Measurements from ENCODE around the gene LGR6.
A peak's percentile ranks its signal among the peaks of the same experiment; 100 is the strongest.

LGR6 gene

GRCh38 chr1:202247104-202247503, 53.5 kb downstream of the LGR6 start:
- Histone ChIP-seq H3K36me3 (ENCODE audit: low read depth) (no peaks in the 10 kb centered on the region), H3K9me3 (ENCODE audit: severe bottlenecking) (no peaks in the 10 kb centered on the region), H3K27me3 (ENCODE audit: insufficient read depth, poor library complexity, severe bottlenecking) (no peaks in the 10 kb centered on the region), H3K4me3 (ENCODE audit: severe bottlenecking) (no peak overlapping the region), H3K4me1 (ENCODE audit: insufficient read depth, poor library complexity, severe bottlenecking) (no peaks in the 10 kb centered on the region), H3K27ac (ENCODE audit: poor library complexity, severe bottlenecking) (no peak overlapping the region)
- peak; percentile 6 for DNase-seq (ENCODE audit: low spot score)
- no peak for ATAC-seq (ENCODE audit: low read depth)
- TF ChIP-seq, protein P1, sequence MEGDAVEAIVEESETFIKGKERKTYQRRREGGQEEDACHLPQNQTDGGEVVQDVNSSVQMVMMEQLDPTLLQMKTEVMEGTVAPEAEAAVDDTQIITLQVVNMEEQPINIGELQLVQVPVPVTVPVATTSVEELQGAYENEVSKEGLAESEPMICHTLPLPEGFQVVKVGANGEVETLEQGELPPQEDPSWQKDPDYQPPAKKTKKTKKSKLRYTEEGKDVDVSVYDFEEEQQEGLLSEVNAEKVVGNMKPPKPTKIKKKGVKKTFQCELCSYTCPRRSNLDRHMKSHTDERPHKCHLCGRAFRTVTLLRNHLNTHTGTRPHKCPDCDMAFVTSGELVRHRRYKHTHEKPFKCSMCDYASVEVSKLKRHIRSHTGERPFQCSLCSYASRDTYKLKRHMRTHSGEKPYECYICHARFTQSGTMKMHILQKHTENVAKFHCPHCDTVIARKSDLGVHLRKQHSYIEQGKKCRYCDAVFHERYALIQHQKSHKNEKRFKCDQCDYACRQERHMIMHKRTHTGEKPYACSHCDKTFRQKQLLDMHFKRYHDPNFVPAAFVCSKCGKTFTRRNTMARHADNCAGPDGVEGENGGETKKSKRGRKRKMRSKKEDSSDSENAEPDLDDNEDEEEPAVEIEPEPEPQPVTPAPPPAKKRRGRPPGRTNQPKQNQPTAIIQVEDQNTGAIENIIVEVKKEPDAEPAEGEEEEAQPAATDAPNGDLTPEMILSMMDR (IDR thresholded peaks at IDR 0.05; ENCODE audit: poor library complexity, severe bottlenecking): no peak

DNA sequence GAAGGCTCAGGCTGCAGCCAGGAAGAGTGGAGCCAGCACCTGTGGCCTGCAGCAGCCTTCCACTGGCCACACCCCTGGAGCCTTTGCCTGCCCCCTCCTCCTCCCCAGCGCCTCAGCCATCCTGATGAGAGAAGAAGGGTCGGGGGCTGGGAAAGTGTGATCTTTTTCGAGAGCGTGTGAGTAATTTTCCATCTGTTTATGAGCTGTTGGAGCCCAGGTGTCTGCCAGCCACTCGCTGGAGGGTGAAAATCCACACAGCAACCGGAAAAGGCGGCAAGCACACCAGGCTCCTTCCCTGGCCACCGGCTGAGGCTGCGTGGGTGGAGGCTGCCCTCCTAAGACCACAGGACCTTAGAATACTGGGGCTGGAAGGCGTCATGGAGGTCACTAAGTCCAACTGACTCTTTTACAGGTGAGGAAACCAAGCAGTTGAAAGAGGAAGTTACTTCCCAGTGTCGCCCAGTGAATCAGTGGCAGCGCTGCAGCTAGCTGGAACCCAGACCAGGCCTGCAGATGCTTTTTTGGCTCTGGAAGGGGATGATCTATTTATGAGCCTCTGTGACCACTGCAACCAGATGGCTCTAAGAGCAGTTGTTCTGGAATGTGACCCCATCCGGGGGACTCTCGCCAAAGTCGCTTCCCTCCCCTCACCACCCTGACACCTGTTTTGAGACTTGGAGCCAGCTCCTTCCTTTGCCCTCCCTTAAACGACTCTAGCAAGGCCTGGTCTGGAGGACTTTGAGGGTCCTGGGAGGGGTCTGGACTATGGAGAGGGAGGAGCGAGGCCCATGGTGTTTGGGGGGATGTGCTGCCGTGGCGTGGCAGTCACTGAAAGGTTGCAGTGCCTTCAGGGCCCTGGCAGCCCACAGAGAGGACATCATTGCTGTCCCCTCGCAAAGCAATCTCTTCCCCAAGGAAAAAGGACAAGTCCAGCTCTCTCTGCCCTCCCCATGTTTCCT, 54.5 kb downstream of the LGR6 start:
- Histone ChIP-seq H3K4me1 (ENCODE audit: insufficient read depth, poor library complexity, severe bottlenecking) (no peaks in the 10 kb centered on the region), H3K27me3 (ENCODE audit: insufficient read depth, poor library complexity, severe bottlenecking) (no peaks in the 10 kb centered on the region), H3K27ac (ENCODE audit: poor library complexity, severe bottlenecking) (no peak overlapping the region), H3K4me3 (ENCODE audit: severe bottlenecking) (no peak overlapping the region), H3K9me3 (ENCODE audit: severe bottlenecking) (no peaks in the 10 kb centered on the region), H3K36me3 (ENCODE audit: low read depth) (no peaks in the 10 kb centered on the region)
- DNase-seq (ENCODE audit: low spot score) (peak; percentile 30), ATAC-seq (ENCODE audit: low read depth) (no peak)
- TF ChIP-seq, protein P1 (IDR thresholded peaks at IDR 0.05; ENCODE audit: poor library complexity, severe bottlenecking): no peak

DNA sequence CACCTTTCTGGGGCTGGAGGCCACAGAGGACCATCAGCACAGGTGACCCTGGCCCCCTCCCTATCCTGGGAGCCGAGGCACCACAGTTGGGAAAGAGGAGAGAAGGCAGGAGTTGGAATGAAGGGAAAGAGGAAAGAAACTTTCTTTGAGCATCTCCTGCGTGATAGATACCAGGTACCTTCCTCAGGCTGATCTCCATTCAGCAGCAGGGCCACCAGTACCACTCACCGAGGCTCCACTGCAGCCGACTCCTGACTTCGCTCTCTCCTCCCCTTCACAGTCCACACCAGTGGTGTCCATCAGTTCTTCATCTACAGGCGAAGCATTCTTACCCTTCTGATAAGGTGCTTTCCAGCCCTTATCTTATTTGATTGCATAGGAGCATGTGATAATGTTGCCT, 55.3 kb downstream of the LGR6 start:
- Histone ChIP-seq H3K4me1 (ENCODE audit: insufficient read depth, poor library complexity, severe bottlenecking) (no peaks in the 10 kb centered on the region), H3K27ac (ENCODE audit: poor library complexity, severe bottlenecking) (no peak overlapping the region), H3K27me3 (ENCODE audit: insufficient read depth, poor library complexity, severe bottlenecking) (no peaks in the 10 kb centered on the region), H3K36me3 (ENCODE audit: low read depth) (no peaks in the 10 kb centered on the region), H3K4me3 (ENCODE audit: severe bottlenecking) (no peak overlapping the region), H3K9me3 (ENCODE audit: severe bottlenecking) (no peaks in the 10 kb centered on the region)
- ATAC-seq (ENCODE audit: low read depth) (no peak), DNase-seq (ENCODE audit: low spot score) (peak; percentile 15)
- TF ChIP-seq, protein P1 (IDR thresholded peaks at IDR 0.05; ENCODE audit: poor library complexity, severe bottlenecking): no peak

GRCh38 chr1:202249436-202249835, 55.8 kb downstream of the LGR6 start:
- Histone ChIP-seq H3K27me3 (ENCODE audit: insufficient read depth, poor library complexity, severe bottlenecking) (no peaks in the 10 kb centered on the region), H3K4me3 (ENCODE audit: severe bottlenecking) (no peak overlapping the region), H3K36me3 (ENCODE audit: low read depth) (no peaks in the 10 kb centered on the region), H3K4me1 (ENCODE audit: insufficient read depth, poor library complexity, severe bottlenecking) (no peaks in the 10 kb centered on the region), H3K27ac (ENCODE audit: poor library complexity, severe bottlenecking) (no peak overlapping the region), H3K9me3 (ENCODE audit: severe bottlenecking) (no peaks in the 10 kb centered on the region)
- ATAC-seq (ENCODE audit: low read depth): no peak
- DNase-seq (ENCODE audit: low spot score): no peak
- TF ChIP-seq, protein P1 (IDR thresholded peaks at IDR 0.05; ENCODE audit: poor library complexity, severe bottlenecking): no peak

GRCh38 chr1:202249846-202250245, 56.2 kb downstream of the LGR6 start:
- ATAC-seq (ENCODE audit: low read depth) (no peak), DNase-seq (ENCODE audit: low spot score) (peak; percentile 6)
- H3K27ac ChIP-seq (ENCODE audit: poor library complexity, severe bottlenecking): no peak overlapping the region
- no peaks in the 10 kb centered on the region for H3K27me3 ChIP-seq (ENCODE audit: insufficient read depth, poor library complexity, severe bottlenecking)
- H3K36me3 ChIP-seq (ENCODE audit: low read depth): no peaks in the 10 kb centered on the region
- no peak overlapping the region for H3K4me3 ChIP-seq (ENCODE audit: severe bottlenecking)
- no peaks in the 10 kb centered on the region for H3K4me1 ChIP-seq (ENCODE audit: insufficient read depth, poor library complexity, severe bottlenecking)
- TF ChIP-seq, protein P1 (IDR thresholded peaks at IDR 0.05; ENCODE audit: poor library complexity, severe bottlenecking): no peak
- H3K9me3 ChIP-seq (ENCODE audit: severe bottlenecking): no peaks in the 10 kb centered on the region

All from RWPE2 (cell line).